ENCODE results near the gene MYH9.

The MYH9 gene

DNA sequence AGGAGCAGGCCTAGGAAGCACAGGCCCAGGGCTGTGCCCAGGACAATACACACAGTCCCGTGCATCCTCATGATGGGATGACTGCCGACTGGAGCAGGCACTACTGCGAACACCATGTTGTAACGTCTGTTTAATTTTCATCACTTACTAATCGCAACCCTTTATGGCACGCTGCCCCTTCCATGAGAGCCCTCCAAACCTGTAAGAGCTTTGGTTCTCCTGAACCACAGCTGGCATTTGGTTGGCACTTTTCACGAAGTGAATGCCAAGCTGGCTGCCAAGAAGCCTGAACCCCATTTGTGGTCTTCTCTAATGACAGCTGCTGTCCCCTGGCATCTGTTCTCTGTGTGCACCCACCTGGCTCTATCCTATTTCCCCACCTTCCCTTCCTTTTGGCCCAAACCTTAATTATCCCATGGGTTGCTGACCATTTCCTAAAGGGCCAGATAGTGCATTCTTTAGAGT lies 98.3 kb downstream of the MYH9 start:
- Histone ChIP-seq H3K27me3 (ENCODE audit: insufficient read depth, low read length, poor library complexity) (no peaks in the 10 kb centered on the region), H3K4me3 (ENCODE audit: low read length) (no peak overlapping the region), H2BK15ac (replicated peaks; ENCODE audit: low read depth) (no peak overlapping the region), H3K27ac (ENCODE audit: low read depth, low read length) (no peak overlapping the region), H3K79me2 (ENCODE audit: control insufficient read depth, insufficient read depth, low read length) (no peaks in the 10 kb centered on the region), H3K4ac (ENCODE audit: low read depth, low read length) (no peak overlapping the region), H3K4me2 (ENCODE audit: low read length) (no peak overlapping the region), H2BK5ac (ENCODE audit: low read length) (no peak overlapping the region), H3K36me3 (ENCODE audit: control insufficient read depth, insufficient read depth, low read length) (peaks cover 51% of the 10 kb centered on the region), H3K56ac (ENCODE audit: low read length) (no peak overlapping the region), H3K18ac (ENCODE audit: low read length) (no peak overlapping the region), H2AK5ac (ENCODE audit: low read length) (no peak overlapping the region), H3K9ac (ENCODE audit: low read length) (no peak overlapping the region), H3K4me1 (ENCODE audit: control insufficient read depth, low read depth, low read length) (no peaks in the 10 kb centered on the region), H4K8ac (ENCODE audit: low read depth, low read length) (no peak overlapping the region), H4K5ac (ENCODE audit: low read length) (no peak overlapping the region), H3K79me1 (ENCODE audit: low read length) (no peaks in the 10 kb centered on the region), H2BK120ac (ENCODE audit: low read depth, low read length) (no peak overlapping the region), H3K23ac (ENCODE audit: low read length) (no peak overlapping the region)
- WGBS (ENCODE audit: extremely low coverage, insufficient coverage, low lambda C conversion rate), result no CpG with 5 or more reads among the region's 7 CpGs
- no peak for DNase-seq

DNA sequence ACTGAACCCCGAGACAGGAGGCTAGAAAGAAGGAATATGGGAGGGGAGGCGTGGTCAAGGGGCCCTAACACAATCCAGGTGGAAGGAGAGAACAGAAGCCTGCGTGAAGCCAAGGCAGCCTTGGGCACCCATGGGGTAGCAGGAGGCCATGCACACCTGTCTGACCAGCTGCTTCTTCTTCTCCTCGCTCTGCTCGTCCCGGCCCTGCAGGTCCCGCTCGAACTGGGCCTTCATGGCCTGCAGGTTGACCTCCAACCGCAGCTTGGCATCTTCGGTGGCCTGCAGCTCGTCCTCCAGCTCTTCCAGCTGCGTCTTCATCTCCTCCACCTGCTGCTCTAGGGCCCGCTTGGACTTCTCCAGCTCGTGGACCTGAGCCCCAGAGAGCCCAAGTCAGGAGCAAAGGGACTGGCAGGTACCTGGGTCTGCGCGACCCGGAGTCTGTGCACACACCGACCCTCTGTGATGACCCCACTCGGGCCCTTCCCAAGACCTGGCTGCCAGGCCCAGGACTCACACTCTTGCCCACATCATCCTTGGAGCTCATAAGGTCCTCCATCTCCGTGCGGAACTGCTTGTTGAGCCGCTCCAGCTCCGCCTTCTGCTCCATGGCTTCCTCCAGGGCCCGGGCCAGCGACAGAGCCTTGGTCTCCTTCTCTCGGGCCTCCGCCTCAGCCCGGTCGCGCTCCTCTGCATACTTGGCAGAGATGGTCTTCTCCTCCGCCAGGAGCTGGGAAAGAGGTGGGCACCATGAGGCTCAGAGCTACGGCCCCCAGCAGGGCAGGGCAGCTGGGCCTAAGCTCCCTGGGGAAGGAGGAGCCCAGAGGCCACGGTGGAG lies 99.0 kb downstream of the MYH9 start:
- H4K8ac ChIP-seq (ENCODE audit: low read depth, low read length), result no peak overlapping the region
- no peaks in the 10 kb centered on the region for H3K4me1 ChIP-seq (ENCODE audit: control insufficient read depth, low read depth, low read length)
- H3K79me1 ChIP-seq (ENCODE audit: low read length), result no peaks in the 10 kb centered on the region
- no peak overlapping the region for H2BK120ac ChIP-seq (ENCODE audit: low read depth, low read length)
- no peak overlapping the region for H2BK15ac ChIP-seq (replicated peaks; ENCODE audit: low read depth)
- H3K23ac ChIP-seq (ENCODE audit: low read length), result no peak overlapping the region
- H3K18ac ChIP-seq (ENCODE audit: low read length), result no peak overlapping the region
- H4K5ac ChIP-seq (ENCODE audit: low read length), result no peak overlapping the region
- no peaks in the 10 kb centered on the region for H3K27me3 ChIP-seq (ENCODE audit: insufficient read depth, low read length, poor library complexity)
- no peaks in the 10 kb centered on the region for H3K79me2 ChIP-seq (ENCODE audit: control insufficient read depth, insufficient read depth, low read length)
- peaks cover 46% of the 10 kb centered on the region for H3K36me3 ChIP-seq (ENCODE audit: control insufficient read depth, insufficient read depth, low read length)
- H3K9ac ChIP-seq (ENCODE audit: low read length), result no peak overlapping the region
- no peak overlapping the region for H2BK5ac ChIP-seq (ENCODE audit: low read length)
- no peak overlapping the region for H2AK5ac ChIP-seq (ENCODE audit: low read length)
- WGBS (ENCODE audit: extremely low coverage, insufficient coverage, low lambda C conversion rate), result no CpG with 5 or more reads among the region's 33 CpGs
- H3K56ac ChIP-seq (ENCODE audit: low read length), result no peak overlapping the region
- no peak overlapping the region for H3K27ac ChIP-seq (ENCODE audit: low read depth, low read length)
- DNase-seq, result no peak
- H3K4me3 ChIP-seq (ENCODE audit: low read length), result no peak overlapping the region
- H3K4me2 ChIP-seq (ENCODE audit: low read length), result no peak overlapping the region
- H3K4ac ChIP-seq (ENCODE audit: low read depth, low read length), result no peak overlapping the region

DNA sequence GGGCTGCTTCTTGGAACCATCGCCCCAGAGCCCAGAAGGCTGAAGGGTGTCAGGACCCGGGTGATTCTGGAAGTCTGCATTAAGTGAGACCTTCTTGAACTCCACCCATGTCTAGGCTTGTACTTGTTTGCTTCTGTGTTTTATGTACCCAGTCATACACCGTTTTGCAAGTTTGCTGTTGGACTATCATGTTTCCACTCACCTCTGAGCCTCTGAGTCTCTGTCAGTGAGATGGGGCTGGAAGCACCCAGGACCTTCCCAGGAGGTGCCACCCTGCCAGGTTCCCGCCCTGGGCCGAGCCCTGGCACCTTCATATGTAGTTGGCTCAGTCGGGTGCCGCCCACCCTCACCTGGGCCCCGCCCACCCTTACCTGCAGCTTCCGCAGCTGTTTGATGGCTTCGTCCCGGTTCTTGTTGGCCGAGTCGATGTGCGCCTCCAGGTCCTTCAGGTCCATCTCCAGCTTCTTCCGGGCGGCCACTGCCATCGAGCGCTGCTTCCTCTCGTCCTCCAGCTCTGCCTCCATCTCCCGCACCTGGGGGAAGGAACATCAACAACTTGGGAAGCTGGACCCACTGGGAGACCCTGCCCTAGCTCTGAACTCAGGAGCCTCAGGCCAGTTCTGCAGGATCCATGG lies 99.8 kb downstream of the MYH9 start:
- H2AK5ac ChIP-seq (ENCODE audit: low read length), result no peak overlapping the region
- H3K4me3 ChIP-seq (ENCODE audit: low read length), result no peak overlapping the region
- no peak overlapping the region for H3K56ac ChIP-seq (ENCODE audit: low read length)
- no peak overlapping the region for H3K9ac ChIP-seq (ENCODE audit: low read length)
- no peak for DNase-seq
- no peak overlapping the region for H3K4me2 ChIP-seq (ENCODE audit: low read length)
- no peak overlapping the region for H3K18ac ChIP-seq (ENCODE audit: low read length)
- H2BK5ac ChIP-seq (ENCODE audit: low read length), result no peak overlapping the region
- H4K5ac ChIP-seq (ENCODE audit: low read length), result no peak overlapping the region
- no peak overlapping the region for H3K23ac ChIP-seq (ENCODE audit: low read length)
- H3K4ac ChIP-seq (ENCODE audit: low read depth, low read length), result no peak overlapping the region
- no peak overlapping the region for H2BK120ac ChIP-seq (ENCODE audit: low read depth, low read length)
- WGBS (ENCODE audit: extremely low coverage, insufficient coverage, low lambda C conversion rate), result no CpG with 5 or more reads among the region's 20 CpGs
- no peaks in the 10 kb centered on the region for H3K27me3 ChIP-seq (ENCODE audit: insufficient read depth, low read length, poor library complexity)
- H3K27ac ChIP-seq (ENCODE audit: low read depth, low read length), result no peak overlapping the region
- peaks cover 43% of the 10 kb centered on the region for H3K36me3 ChIP-seq (ENCODE audit: control insufficient read depth, insufficient read depth, low read length)
- H3K4me1 ChIP-seq (ENCODE audit: control insufficient read depth, low read depth, low read length), result no peaks in the 10 kb centered on the region
- H3K79me2 ChIP-seq (ENCODE audit: control insufficient read depth, insufficient read depth, low read length), result no peaks in the 10 kb centered on the region
- H4K8ac ChIP-seq (ENCODE audit: low read depth, low read length), result no peak overlapping the region
- no peak overlapping the region for H2BK15ac ChIP-seq (replicated peaks; ENCODE audit: low read depth)
- H3K79me1 ChIP-seq (ENCODE audit: low read length), result no peaks in the 10 kb centered on the region

DNA sequence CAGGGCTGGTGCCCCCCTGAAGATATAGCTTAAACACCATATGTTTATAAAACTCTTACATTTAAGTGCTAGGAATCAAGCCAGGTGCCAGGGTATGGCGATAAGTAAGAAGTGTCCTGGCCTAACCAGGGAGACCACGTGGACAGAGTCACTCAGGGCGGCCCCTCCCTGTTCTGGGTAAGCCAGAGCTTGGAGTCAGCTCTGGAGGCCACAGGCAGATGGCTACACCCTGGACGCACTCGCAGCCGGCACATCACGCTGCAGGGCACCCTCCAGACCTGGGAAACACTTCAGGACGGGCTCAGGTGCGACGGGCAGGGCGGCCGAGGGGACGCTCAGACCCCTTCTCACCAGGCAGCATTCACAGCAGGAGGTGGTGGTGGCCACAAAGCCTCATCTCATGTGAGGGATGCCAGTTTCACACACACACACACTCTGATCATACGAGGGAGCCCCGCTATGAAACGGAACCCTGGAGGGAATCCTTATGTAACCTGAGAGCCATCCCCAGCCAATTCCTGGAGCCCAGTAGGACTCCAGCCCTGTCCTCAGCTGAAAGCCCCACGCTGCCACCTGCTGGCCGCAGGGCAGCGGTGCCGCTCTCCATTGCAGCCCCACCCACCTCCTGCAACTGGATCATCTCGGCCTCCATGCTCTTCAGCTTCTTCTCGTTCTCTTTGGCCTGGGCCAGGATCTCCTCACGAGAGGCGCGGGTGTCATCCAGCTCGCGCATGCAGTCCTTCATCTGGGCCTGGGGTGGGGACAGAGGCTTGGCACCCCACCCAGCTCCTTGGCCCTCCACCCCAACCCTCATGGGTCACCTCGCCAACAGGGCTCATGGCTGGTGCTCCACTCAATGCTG lies 101.4 kb downstream of the MYH9 start:
- DNase-seq, result peak; percentile 88
- Histone ChIP-seq H3K27me3 (ENCODE audit: insufficient read depth, low read length, poor library complexity) (no peaks in the 10 kb centered on the region), H2BK15ac (replicated peaks; ENCODE audit: low read depth) (no peak overlapping the region), H3K4me1 (ENCODE audit: control insufficient read depth, low read depth, low read length) (no peaks in the 10 kb centered on the region), H4K5ac (ENCODE audit: low read length) (no peak overlapping the region), H3K4ac (ENCODE audit: low read depth, low read length) (no peak overlapping the region), H3K9ac (ENCODE audit: low read length) (peak overlapping the region; percentile 9), H2BK5ac (ENCODE audit: low read length) (no peak overlapping the region), H3K36me3 (ENCODE audit: control insufficient read depth, insufficient read depth, low read length) (peaks cover 38% of the 10 kb centered on the region), H3K56ac (ENCODE audit: low read length) (peak overlapping the region; percentile 17), H3K79me2 (ENCODE audit: control insufficient read depth, insufficient read depth, low read length) (no peaks in the 10 kb centered on the region), H3K18ac (ENCODE audit: low read length) (no peak overlapping the region), H4K8ac (ENCODE audit: low read depth, low read length) (no peak overlapping the region), H3K27ac (ENCODE audit: low read depth, low read length) (no peak overlapping the region), H2BK120ac (ENCODE audit: low read depth, low read length) (no peak overlapping the region), H3K79me1 (ENCODE audit: low read length) (no peaks in the 10 kb centered on the region), H2AK5ac (ENCODE audit: low read length) (no peak overlapping the region), H3K4me3 (ENCODE audit: low read length) (no peak overlapping the region), H3K23ac (ENCODE audit: low read length) (no peak overlapping the region), H3K4me2 (ENCODE audit: low read length) (no peak overlapping the region)
- WGBS (ENCODE audit: extremely low coverage, insufficient coverage, low lambda C conversion rate), result no CpG with 5 or more reads among the region's 28 CpGs

DNA sequence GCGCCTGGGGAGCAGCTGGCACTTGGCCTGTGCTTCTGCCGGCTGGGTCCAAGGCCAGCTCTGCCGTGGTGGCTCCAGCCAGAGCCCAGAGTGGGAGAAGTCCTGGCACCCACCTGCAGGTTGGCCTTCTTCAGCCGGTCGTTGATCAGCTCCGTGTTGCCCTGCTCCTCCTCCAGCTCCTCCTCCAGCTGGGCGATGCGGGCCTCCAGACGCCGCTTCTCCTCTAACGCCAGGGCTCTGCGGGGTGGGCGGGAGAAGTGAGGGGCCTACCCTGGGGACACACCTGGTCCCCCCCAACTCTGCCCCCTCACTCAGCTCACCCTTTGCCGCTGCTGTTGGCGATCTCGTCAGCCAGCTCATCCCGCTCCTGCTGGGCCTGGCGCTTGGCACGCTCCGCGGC lies 102.2 kb downstream of the MYH9 start:
- Histone ChIP-seq H3K4ac (ENCODE audit: low read depth, low read length) (no peak overlapping the region), H3K18ac (ENCODE audit: low read length) (no peak overlapping the region), H3K56ac (ENCODE audit: low read length) (no peak overlapping the region), H3K27ac (ENCODE audit: low read depth, low read length) (no peak overlapping the region), H2BK120ac (ENCODE audit: low read depth, low read length) (no peak overlapping the region), H3K23ac (ENCODE audit: low read length) (no peak overlapping the region), H3K4me2 (ENCODE audit: low read length) (no peak overlapping the region), H3K79me2 (ENCODE audit: control insufficient read depth, insufficient read depth, low read length) (no peaks in the 10 kb centered on the region), H3K27me3 (ENCODE audit: insufficient read depth, low read length, poor library complexity) (no peaks in the 10 kb centered on the region), H2AK5ac (ENCODE audit: low read length) (no peak overlapping the region), H2BK15ac (replicated peaks; ENCODE audit: low read depth) (no peak overlapping the region), H3K9ac (ENCODE audit: low read length) (no peak overlapping the region), H4K8ac (ENCODE audit: low read depth, low read length) (no peak overlapping the region), H3K79me1 (ENCODE audit: low read length) (no peaks in the 10 kb centered on the region), H4K5ac (ENCODE audit: low read length) (no peak overlapping the region), H3K4me3 (ENCODE audit: low read length) (no peak overlapping the region), H2BK5ac (ENCODE audit: low read length) (no peak overlapping the region), H3K4me1 (ENCODE audit: control insufficient read depth, low read depth, low read length) (no peaks in the 10 kb centered on the region), H3K36me3 (ENCODE audit: control insufficient read depth, insufficient read depth, low read length) (peaks cover 43% of the 10 kb centered on the region)
- WGBS (ENCODE audit: extremely low coverage, insufficient coverage, low lambda C conversion rate), result no CpG with 5 or more reads among the region's 21 CpGs
- no peak for DNase-seq
